Astrocyte (in vitro differentiated cells and primary cell): ENCODE results near the gene ZNF526. TPM values are rescaled to one million over a fixed set of nuclear protein-coding genes. Genes with fewer than 3 reads are reported as not detected.

ENCODE experiments used
- DNase-seq: peaks from one replicate; pipeline ENCODE4 v3.0.0-alpha.2; 2010; ENCODE audit warnings: low read depth
- FAIRE-seq: peaks from 2 replicates; lab custom pipeline; 2011; peaks lifted over from hg19 to GRCh38; lab: Jason Lieb, UNC
- H2AFZ ChIP-seq: 2 replicates; pipeline ENCODE4 v1.6.0; 2012; ENCODE audit warnings: low read depth, low read length, inconsistent platforms
- H3K27ac ChIP-seq: 2 replicates; pipeline ENCODE4 v1.5.1; 2011; ENCODE audit warnings: low read depth, low read length, inconsistent platforms
- H3K27me3 ChIP-seq: 2 replicates; pipeline ENCODE4 v1.6.0; 2011; ENCODE audit warnings: low read length, inconsistent platforms; ENCODE audit not compliant: insufficient read depth
- H3K36me3 ChIP-seq: 2 replicates; pipeline ENCODE4 v1.5.1; 2011; ENCODE audit warnings: low read length, inconsistent platforms; ENCODE audit not compliant: insufficient read depth
- H3K4me1 ChIP-seq: 2 replicates; pipeline ENCODE4 v1.5.1; 2011; ENCODE audit warnings: low read length, inconsistent platforms; ENCODE audit not compliant: insufficient read depth
- H3K4me2 ChIP-seq: 2 replicates; pipeline ENCODE4 v1.6.0; 2012; ENCODE audit warnings: low read length, inconsistent platforms
- H3K4me3 ChIP-seq: 2 replicates; pipeline ENCODE4 v1.5.1; 2011; ENCODE audit warnings: low read depth, mild to moderate bottlenecking, low read length, inconsistent platforms; ENCODE audit not compliant: insufficient read depth
- H3K79me2 ChIP-seq: 2 replicates; pipeline ENCODE4 v1.6.0; 2012; ENCODE audit warnings: mild to moderate bottlenecking, low read length, inconsistent platforms; ENCODE audit not compliant: insufficient read depth
- H3K9ac ChIP-seq: 2 replicates; pipeline ENCODE4 v1.6.0; 2012; ENCODE audit warnings: mild to moderate bottlenecking, low read length, inconsistent platforms
- H3K9me3 ChIP-seq: 2 replicates; pipeline ENCODE4 v1.5.1; 2012; ENCODE audit warnings: low read depth, mild to moderate bottlenecking, low read length, inconsistent platforms; ENCODE audit not compliant: insufficient read depth
- H4K20me1 ChIP-seq: 2 replicates; pipeline ENCODE4 v1.6.0; 2012; ENCODE audit warnings: low read length, inconsistent platforms; ENCODE audit not compliant: insufficient read depth
- H3K27ac Mint-ChIP-seq: one replicate; pipeline ENCODE4 v1.8.0; 2021; ENCODE audit warnings: mild to moderate bottlenecking, mixed read lengths; ENCODE audit not compliant: unreplicated experiment
- H3K27me3 Mint-ChIP-seq: one replicate; pipeline ENCODE4 v1.8.0; 2021; ENCODE audit warnings: low read depth, mixed read lengths; ENCODE audit not compliant: unreplicated experiment
- H3K36me3 Mint-ChIP-seq: one replicate; pipeline ENCODE4 v1.8.0; 2021; ENCODE audit warnings: low read depth, mixed read lengths; ENCODE audit not compliant: unreplicated experiment
- H3K4me1 Mint-ChIP-seq: one replicate; pipeline ENCODE4 v1.8.0; 2021; ENCODE audit warnings: low read depth, mixed read lengths; ENCODE audit not compliant: unreplicated experiment
- H3K4me3 Mint-ChIP-seq: one replicate; pipeline ENCODE4 v1.8.0; 2021; ENCODE audit warnings: mild to moderate bottlenecking, moderate library complexity, mixed read lengths; ENCODE audit not compliant: unreplicated experiment
- H3K9me3 Mint-ChIP-seq: one replicate; pipeline ENCODE4 v1.8.0; 2021; ENCODE audit warnings: mild to moderate bottlenecking, mixed read lengths; ENCODE audit not compliant: unreplicated experiment
- EZH2 ChIP-seq: IDR thresholded peaks from 2 replicates; pipeline ENCODE4 v1.6.1; 2012; ENCODE audit warnings: mild to moderate bottlenecking, low read length, inconsistent platforms; ENCODE audit not compliant: insufficient read depth
- total RNA-seq: library from RNA; stranded (reverse); gene quantifications from 2 replicates; pipeline ENCODE4 v1.2.1, GENCODE V29; 2021
- TF ChIP-seq, protein P1 (sequence below): IDR thresholded peaks from 2 replicates; pipeline ENCODE4 v1.5.1; 2011; ENCODE audit warnings: low read depth, mild to moderate bottlenecking, inconsistent platforms, low read length, moderate library complexity; ENCODE audit not compliant: insufficient read depth

Gene ZNF526
- total RNA-seq, 1 donor from 2014 or later = 20.2 TPM

DNA sequence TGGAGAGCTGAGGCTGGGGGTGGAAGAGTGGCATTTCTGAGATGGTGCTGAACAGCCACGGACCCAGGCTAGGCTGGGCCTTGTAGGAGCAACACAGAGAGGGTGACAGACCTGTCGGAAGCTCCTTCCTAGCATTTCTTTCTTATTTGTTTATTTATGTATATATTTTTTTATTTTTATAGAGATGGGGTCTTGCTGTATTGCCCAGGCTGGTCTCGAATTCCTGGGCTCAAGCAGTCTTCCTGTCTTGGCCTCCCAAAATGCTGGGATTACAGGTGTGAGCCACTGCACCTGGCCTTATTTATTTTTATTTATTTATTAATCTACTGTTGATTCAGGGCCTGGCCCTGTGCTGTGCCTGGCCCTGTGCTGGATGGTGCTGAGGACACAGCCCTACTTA is 55.4 kb downstream of the ZNF526 start:
- Mint-ChIP-seq H3K4me1 (peaks cover 42% of the 10 kb centered on the region), H3K9me3 (no peaks in the 10 kb centered on the region), H3K27me3 (no peaks in the 10 kb centered on the region), H3K36me3 (peaks cover 17% of the 10 kb centered on the region), H3K27ac (no peak overlapping the region), H3K4me3 (no peak overlapping the region)
- Histone ChIP-seq H4K20me1 (peaks cover 56% of the 10 kb centered on the region), H3K4me3 (no peak overlapping the region), H3K9me3 (no peaks in the 10 kb centered on the region), H3K9ac (peak overlapping the region; percentile 3), H3K4me1 (peaks cover 47% of the 10 kb centered on the region), H2AFZ (no peak overlapping the region), H3K36me3 (peaks cover 6% of the 10 kb centered on the region), H3K79me2 (peaks cover 92% of the 10 kb centered on the region), H3K27ac (no peak overlapping the region), H3K27me3 (no peaks in the 10 kb centered on the region), H3K4me2 (no peak overlapping the region)
- no peak for DNase-seq
- no peak for FAIRE-seq
- TF ChIP-seq, protein P1, sequence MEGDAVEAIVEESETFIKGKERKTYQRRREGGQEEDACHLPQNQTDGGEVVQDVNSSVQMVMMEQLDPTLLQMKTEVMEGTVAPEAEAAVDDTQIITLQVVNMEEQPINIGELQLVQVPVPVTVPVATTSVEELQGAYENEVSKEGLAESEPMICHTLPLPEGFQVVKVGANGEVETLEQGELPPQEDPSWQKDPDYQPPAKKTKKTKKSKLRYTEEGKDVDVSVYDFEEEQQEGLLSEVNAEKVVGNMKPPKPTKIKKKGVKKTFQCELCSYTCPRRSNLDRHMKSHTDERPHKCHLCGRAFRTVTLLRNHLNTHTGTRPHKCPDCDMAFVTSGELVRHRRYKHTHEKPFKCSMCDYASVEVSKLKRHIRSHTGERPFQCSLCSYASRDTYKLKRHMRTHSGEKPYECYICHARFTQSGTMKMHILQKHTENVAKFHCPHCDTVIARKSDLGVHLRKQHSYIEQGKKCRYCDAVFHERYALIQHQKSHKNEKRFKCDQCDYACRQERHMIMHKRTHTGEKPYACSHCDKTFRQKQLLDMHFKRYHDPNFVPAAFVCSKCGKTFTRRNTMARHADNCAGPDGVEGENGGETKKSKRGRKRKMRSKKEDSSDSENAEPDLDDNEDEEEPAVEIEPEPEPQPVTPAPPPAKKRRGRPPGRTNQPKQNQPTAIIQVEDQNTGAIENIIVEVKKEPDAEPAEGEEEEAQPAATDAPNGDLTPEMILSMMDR = no peak
- no peak for TF ChIP-seq EZH2

DNA sequence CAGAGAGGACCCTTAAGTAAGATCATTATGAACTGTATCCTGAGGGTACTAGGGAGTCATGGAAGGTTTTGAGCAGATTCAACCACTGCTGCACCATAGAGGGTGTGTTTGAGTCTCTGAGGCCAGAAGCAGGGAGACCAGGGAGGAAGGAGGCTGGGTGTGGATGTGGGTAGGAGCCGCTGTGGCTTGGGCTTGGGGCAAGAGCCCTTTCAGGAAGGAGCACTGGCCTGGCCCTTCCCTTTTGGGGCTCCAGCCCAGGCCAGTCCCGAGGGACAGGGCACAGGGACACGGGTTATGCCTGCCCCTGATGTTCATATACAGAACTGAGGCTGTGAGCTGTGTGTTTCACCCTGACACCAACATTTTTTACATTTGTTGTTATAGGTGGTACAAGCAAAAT is 56.2 kb downstream of the ZNF526 start:
- peaks cover 39% of the 10 kb centered on the region for H3K4me1 Mint-ChIP-seq
- Histone ChIP-seq H3K79me2 (peaks cover 87% of the 10 kb centered on the region), H3K27ac (no peak overlapping the region), H3K4me1 (peaks cover 42% of the 10 kb centered on the region), H3K9me3 (no peaks in the 10 kb centered on the region), H2AFZ (no peak overlapping the region), H3K4me3 (no peak overlapping the region), H3K9ac (peak overlapping the region; percentile 19), H3K4me2 (no peak overlapping the region), H3K36me3 (peaks cover 6% of the 10 kb centered on the region), H4K20me1 (peaks cover 56% of the 10 kb centered on the region), H3K27me3 (no peaks in the 10 kb centered on the region)
- H3K36me3 Mint-ChIP-seq = peaks cover 15% of the 10 kb centered on the region
- no peaks in the 10 kb centered on the region for H3K9me3 Mint-ChIP-seq
- no peaks in the 10 kb centered on the region for H3K27me3 Mint-ChIP-seq
- peak overlapping the region; percentile 73 for H3K4me3 Mint-ChIP-seq
- FAIRE-seq (no peak), DNase-seq (no peak)
- TF ChIP-seq, protein P1 = no peak
- no peak for TF ChIP-seq EZH2
- no peak overlapping the region for H3K27ac Mint-ChIP-seq

DNA sequence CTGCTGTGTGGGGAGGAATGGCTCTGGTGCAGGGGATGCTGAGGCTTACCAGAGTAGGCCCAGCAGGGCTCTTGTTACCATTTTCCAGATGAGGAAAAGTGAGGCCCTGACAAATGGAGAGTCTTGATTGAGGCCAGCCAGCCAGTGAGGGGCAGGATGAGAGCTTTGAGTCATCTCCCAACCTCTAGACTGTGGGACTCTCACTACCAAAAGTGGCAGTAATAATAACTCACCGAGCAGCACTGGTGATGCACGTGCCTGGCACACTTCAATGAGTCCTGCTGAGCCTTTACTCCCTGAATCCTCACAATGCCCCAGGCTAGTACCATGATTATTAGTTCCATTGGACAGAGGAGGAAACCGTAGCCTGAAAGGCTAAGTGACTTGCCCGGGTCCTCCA is 56.7 kb downstream of the ZNF526 start:
- peaks cover 39% of the 10 kb centered on the region for H3K4me1 Mint-ChIP-seq
- Histone ChIP-seq H3K4me1 (peaks cover 45% of the 10 kb centered on the region), H3K36me3 (peaks cover 6% of the 10 kb centered on the region), H3K27ac (no peak overlapping the region), H3K4me3 (no peak overlapping the region), H3K79me2 (peaks cover 86% of the 10 kb centered on the region), H4K20me1 (peaks cover 56% of the 10 kb centered on the region), H3K4me2 (no peak overlapping the region), H2AFZ (no peak overlapping the region), H3K9ac (peak overlapping the region; percentile 19), H3K9me3 (no peaks in the 10 kb centered on the region), H3K27me3 (no peaks in the 10 kb centered on the region)
- TF ChIP-seq, protein P1 = no peak
- TF ChIP-seq EZH2 = no peak
- FAIRE-seq = no peak
- no peaks in the 10 kb centered on the region for H3K27me3 Mint-ChIP-seq
- peaks cover 13% of the 10 kb centered on the region for H3K36me3 Mint-ChIP-seq
- no peak overlapping the region for H3K4me3 Mint-ChIP-seq
- no peaks in the 10 kb centered on the region for H3K9me3 Mint-ChIP-seq
- DNase-seq = no peak
- peak overlapping the region; percentile 88 for H3K27ac Mint-ChIP-seq
